CD14-positive monocyte (primary cell): ENCODE data around the gene ST3GAL3. TPM values are rescaled to one million over a fixed set of nuclear protein-coding genes. Genes with fewer than 3 reads are reported as not detected.

Experiments
- DNase-seq, 3 donors: peaks; one replicate each; pipeline ENCODE4 v3.0.0-alpha.2; 2011 to 2022
- H2AFZ ChIP-seq: 2 replicates; pipeline ENCODE4 v1.6.0; 2012; ENCODE audit warnings: mild to moderate bottlenecking, low read depth, low read length, inconsistent platforms; ENCODE audit not compliant: insufficient read depth, poor library complexity, severe bottlenecking
- H3K27ac ChIP-seq, 2 donors: 1 replicate in 1 of 2; 2 replicates in 1 of 2; pipeline ENCODE4 v1.5.1; 2012 to 2013; ENCODE audit warnings: low read length in 2 of 2, control low read depth in 1 of 2, inconsistent platforms in 1 of 2, low read depth in 1 of 2, mild to moderate bottlenecking in 1 of 2
- H3K27me3 ChIP-seq, 2 donors: one replicate each; pipeline versions ENCODE4 v1.6.0 to v1.6.1; 2011 to 2013; ENCODE audit warnings: low read length in 2 of 2; ENCODE audit not compliant: control insufficient read depth in 2 of 2, insufficient read depth in 2 of 2
- H3K36me3 ChIP-seq, 2 donors: replicated peaks in 1 of 2; 1 replicate in 1 of 2; 2 replicates in 1 of 2; pipeline versions ENCODE4 v1.5.1 to v1.6.1; 2012 to 2013; ENCODE audit warnings: low read length in 2 of 2, control low read depth in 1 of 2, inconsistent platforms in 1 of 2, mild to moderate bottlenecking in 1 of 2; ENCODE audit not compliant: insufficient read depth in 2 of 2, control insufficient read depth in 1 of 2
- H3K4me1 ChIP-seq, 2 donors: 1 replicate in 1 of 2; 2 replicates in 1 of 2; pipeline versions ENCODE4 v1.5.1 to v1.6.1; 2012 to 2013; ENCODE audit warnings: low read length in 2 of 2, control low read depth in 1 of 2, inconsistent platforms in 1 of 2, mild to moderate bottlenecking in 1 of 2, moderate library complexity in 1 of 2; ENCODE audit not compliant: insufficient read depth in 2 of 2, control insufficient read depth in 1 of 2
- H3K4me2 ChIP-seq: replicated peaks from 2 replicates; pipeline ENCODE3; 2012; ENCODE audit warnings: low read length, moderate library complexity, mild to moderate bottlenecking; ENCODE audit not compliant: poor library complexity, severe bottlenecking; ENCODE audit errors: extremely low read depth
- H3K4me3 ChIP-seq, 3 experiments: fragments of 200-600 bp in 1 of 3; sonication (generic) in 1 of 3; replicated peaks in 1 of 3; 1 replicate in 2 of 3; 2 replicates in 1 of 3; pipeline ENCODE4 v1.5.1; 2011 to 2013; ENCODE audit warnings: low read length in 3 of 3, mild to moderate bottlenecking in 3 of 3, control low read depth in 2 of 3, low read depth in 2 of 3, inconsistent platforms in 1 of 3, moderate library complexity in 1 of 3
- H3K79me2 ChIP-seq: 2 replicates; pipeline ENCODE4 v1.6.0; 2012; ENCODE audit warnings: mild to moderate bottlenecking, control low read depth, inconsistent platforms, low read length, moderate library complexity; ENCODE audit not compliant: insufficient read depth
- H3K9ac ChIP-seq: 2 replicates; pipeline ENCODE4 v1.6.0; 2017; ENCODE audit warnings: low read length, mild to moderate bottlenecking; ENCODE audit not compliant: insufficient read depth, poor library complexity, severe bottlenecking
- H3K9me3 ChIP-seq, 2 donors: replicated peaks in 1 of 2; 1 replicate in 1 of 2; 2 replicates in 1 of 2; pipeline versions ENCODE4 v1.5.1 to v1.6.1; 2012 to 2013; ENCODE audit warnings: low read length in 2 of 2, control low read depth in 1 of 2; ENCODE audit not compliant: control insufficient read depth in 1 of 2, insufficient read depth in 1 of 2
- H4K20me1 ChIP-seq: 2 replicates; pipeline ENCODE4 v1.6.0; 2012; ENCODE audit warnings: mild to moderate bottlenecking, low read length, control low read depth, moderate library complexity; ENCODE audit not compliant: insufficient read depth
- H3K27ac Mint-ChIP-seq, 7 donors: one replicate each; pipeline ENCODE4 v1.8.0; 2020; ENCODE audit warnings: mild to moderate bottlenecking in 7 of 7, mixed read lengths in 7 of 7, moderate library complexity in 6 of 7, inconsistent platforms in 2 of 7
- H3K27me3 Mint-ChIP-seq, 3 donors: one replicate each; pipeline ENCODE4 v1.8.0; 2021 to 2022; ENCODE audit warnings: low read depth in 3 of 3, mild to moderate bottlenecking in 3 of 3, mixed read lengths in 3 of 3, moderate library complexity in 3 of 3, inconsistent platforms in 1 of 3
- H3K36me3 Mint-ChIP-seq, 2 donors: one replicate each; pipeline ENCODE4 v1.8.0; 2020; ENCODE audit warnings: mixed read lengths in 2 of 2, inconsistent platforms in 1 of 2, mild to moderate bottlenecking in 1 of 2
- H3K4me1 Mint-ChIP-seq: one replicate; pipeline ENCODE4 v1.8.0; 2020; ENCODE audit warnings: mild to moderate bottlenecking, mixed read lengths
- H3K4me3 Mint-ChIP-seq, 2 donors: one replicate each; pipeline ENCODE4 v1.8.0; 2020; ENCODE audit warnings: mild to moderate bottlenecking in 2 of 2, mixed read lengths in 2 of 2, moderate library complexity in 1 of 2
- H3K9me3 Mint-ChIP-seq, 7 donors: one replicate each; pipeline ENCODE4 v1.8.0; 2020 to 2022; ENCODE audit warnings: mixed read lengths in 7 of 7, mild to moderate bottlenecking in 6 of 7, moderate library complexity in 6 of 7, inconsistent platforms in 2 of 7
- whole genome bisulfite sequencing: methylation state at CpG from one replicate; pipeline ENCODE4 v1.1.5; 2013; ENCODE audit warnings: missing lambda C conversion rate; ENCODE audit not compliant: insufficient coverage; 5-methylcytosine and 5-hydroxymethylcytosine counted together
- intact Hi-C, 2 donors: fragments of 100-400 bp; cut with micrococcal nuclease; formaldehyde crosslinking; loops; one replicate each; pipeline versions ENCODE4 v1.15.0 to v1.15.1; 2023
- polyA plus RNA-seq, 3 donors: library from polyadenylated mRNA; depleted of rRNA in 1 of 3; unstranded in 2 of 3; stranded (reverse) in 1 of 3; fragments of 300-500 nt in 2 of 3; fragments of >200 nt in 1 of 3; fragmentation: Illumina TruSeq in 2 of 3; gene quantifications; 1 replicate in 2 of 3; 2 replicates in 1 of 3; pipeline ENCODE4 v1.2.3, GENCODE V29; 2012 to 2021
- TF ChIP-seq, protein P1 (sequence below): fragments of 200-600 bp; IDR thresholded peaks from one replicate; pipeline ENCODE4 v1.8.0; 2022; ENCODE audit warnings: antibody characterized with exemption, mild to moderate bottlenecking

Gene ST3GAL3
- polyA plus RNA-seq, 3 donors, result 1.6 to 4.5 (median 2.1) TPM

- no peak for DNase-seq
- Histone ChIP-seq H3K4me2 (no peak overlapping the region), H3K9ac (no peak overlapping the region), H3K27me3 (no peaks in the 10 kb centered on the region), H3K79me2 (no peaks in the 10 kb centered on the region), H4K20me1 (no peaks in the 10 kb centered on the region), H2AFZ (no peak overlapping the region), H3K36me3 (peaks cover 0 to 17% of the 10 kb centered on the region in 2 donors), H3K4me3 (no peak overlapping the region), H3K9me3 (no peaks in the 10 kb centered on the region), H3K4me1 (no peaks in the 10 kb centered on the region), H3K27ac (no peak overlapping the region)
- no peak overlapping the region for H3K4me3 Mint-ChIP-seq
- H3K4me1 Mint-ChIP-seq, result no peaks in the 10 kb centered on the region
- peaks cover 0 to 3% (median 0%) of the 10 kb centered on the region in 7 donors for H3K9me3 Mint-ChIP-seq
- peaks cover 18 to 21% of the 10 kb centered on the region in 2 donors for H3K36me3 Mint-ChIP-seq
- intact Hi-C loops, result no loop called here
- WGBS, result 83% methylated on average over 1 of the region's 1 CpG
- TF ChIP-seq, protein P1, sequence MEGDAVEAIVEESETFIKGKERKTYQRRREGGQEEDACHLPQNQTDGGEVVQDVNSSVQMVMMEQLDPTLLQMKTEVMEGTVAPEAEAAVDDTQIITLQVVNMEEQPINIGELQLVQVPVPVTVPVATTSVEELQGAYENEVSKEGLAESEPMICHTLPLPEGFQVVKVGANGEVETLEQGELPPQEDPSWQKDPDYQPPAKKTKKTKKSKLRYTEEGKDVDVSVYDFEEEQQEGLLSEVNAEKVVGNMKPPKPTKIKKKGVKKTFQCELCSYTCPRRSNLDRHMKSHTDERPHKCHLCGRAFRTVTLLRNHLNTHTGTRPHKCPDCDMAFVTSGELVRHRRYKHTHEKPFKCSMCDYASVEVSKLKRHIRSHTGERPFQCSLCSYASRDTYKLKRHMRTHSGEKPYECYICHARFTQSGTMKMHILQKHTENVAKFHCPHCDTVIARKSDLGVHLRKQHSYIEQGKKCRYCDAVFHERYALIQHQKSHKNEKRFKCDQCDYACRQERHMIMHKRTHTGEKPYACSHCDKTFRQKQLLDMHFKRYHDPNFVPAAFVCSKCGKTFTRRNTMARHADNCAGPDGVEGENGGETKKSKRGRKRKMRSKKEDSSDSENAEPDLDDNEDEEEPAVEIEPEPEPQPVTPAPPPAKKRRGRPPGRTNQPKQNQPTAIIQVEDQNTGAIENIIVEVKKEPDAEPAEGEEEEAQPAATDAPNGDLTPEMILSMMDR, result no peak
- H3K27me3 Mint-ChIP-seq, result no peaks in the 10 kb centered on the region
- no peak overlapping the region for H3K27ac Mint-ChIP-seq
Measured at GRCh38 chr1:43753422-43753821, 46.1 kb downstream of the ST3GAL3 start.

- H3K4me3 Mint-ChIP-seq, result no peak overlapping the region
- no peaks in the 10 kb centered on the region for H4K20me1 ChIP-seq
- H3K4me3 ChIP-seq, result no peak overlapping the region
- H3K4me1 Mint-ChIP-seq, result no peaks in the 10 kb centered on the region
- TF ChIP-seq, protein P1, result no peak
- no peaks in the 10 kb centered on the region for H3K27me3 ChIP-seq
- no peak overlapping the region for H3K9ac ChIP-seq
- H3K27me3 Mint-ChIP-seq, result no peaks in the 10 kb centered on the region
- H3K27ac Mint-ChIP-seq, result no peak overlapping the region
- intact Hi-C loops, result no loop called here
- H3K27ac ChIP-seq, result no peak overlapping the region
- H3K36me3 ChIP-seq, result peaks cover 0 to 9% of the 10 kb centered on the region in 2 donors
- H3K9me3 ChIP-seq, result no peaks in the 10 kb centered on the region
- H3K79me2 ChIP-seq, result no peaks in the 10 kb centered on the region
- H2AFZ ChIP-seq, result no peak overlapping the region
- no peaks in the 10 kb centered on the region for H3K9me3 Mint-ChIP-seq
- no peak overlapping the region for H3K4me2 ChIP-seq
- no peaks in the 10 kb centered on the region for H3K4me1 ChIP-seq
- H3K36me3 Mint-ChIP-seq, result peaks cover 14 to 17% of the 10 kb centered on the region in 2 donors
- DNase-seq, result no peak
Measured at GRCh38 chr1:43754892-43755291, 47.6 kb downstream of the ST3GAL3 start.
